ENCODE measurements around the gene ELAC2. TPM values are rescaled to one million over a fixed set of nuclear protein-coding genes. Genes with fewer than 3 reads are reported as not detected.

The ELAC2 gene
- total RNA-seq, 2 experiments from 2014 or later, result 51.6 to 53.3 TPM

DNA sequence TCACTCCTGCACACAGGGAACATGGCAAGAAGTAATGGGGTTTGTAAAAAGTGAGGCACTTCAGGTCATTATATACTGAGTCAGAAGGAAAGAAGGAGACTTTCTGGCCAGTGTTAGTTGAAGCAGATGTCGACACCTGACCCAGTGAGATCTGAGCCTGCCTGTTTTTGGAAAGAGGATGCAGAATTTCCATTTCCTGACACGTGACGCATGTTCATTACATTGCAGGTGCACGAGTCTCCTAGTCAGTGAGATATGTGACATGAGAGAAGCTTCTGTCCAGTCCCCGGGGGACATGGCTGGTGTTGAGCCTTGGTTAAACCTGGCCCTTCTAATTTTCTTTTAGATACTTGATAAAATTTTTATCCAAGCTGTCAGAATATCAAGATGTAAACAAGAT, 62.3 kb downstream of the ELAC2 start:
- CTCF ChIA-PET, result no interaction called here
- Histone ChIP-seq H3K9me3 (ENCODE audit: control insufficient read depth in 1 of 2, insufficient read depth in 1 of 2, low read length in 2 of 2) (peaks cover 0 to 14% of the 10 kb centered on the region in 2 experiments), H3K4me1 (ENCODE audit: insufficient read depth, low read length) (no peaks in the 10 kb centered on the region), H3K4me3 (ENCODE audit: low read length) (no peak overlapping the region), H3K27ac (ENCODE audit: low read depth in 1 of 2, low read length in 2 of 2) (no peak overlapping the region), H3K36me3 (ENCODE audit: insufficient read depth, low read length) (no peaks in the 10 kb centered on the region), H3K27me3 (ENCODE audit: control insufficient read depth in 1 of 2, insufficient read depth in 2 of 2, low read length in 2 of 2) (no peaks in the 10 kb centered on the region)
- no peaks in the 10 kb centered on the region for H3K4me1 Mint-ChIP-seq (ENCODE audit: low read depth)
- intact Hi-C loops (cut with DNase I, micrococcal nuclease), result no loop called here
- TF ChIP-seq, protein P1, sequence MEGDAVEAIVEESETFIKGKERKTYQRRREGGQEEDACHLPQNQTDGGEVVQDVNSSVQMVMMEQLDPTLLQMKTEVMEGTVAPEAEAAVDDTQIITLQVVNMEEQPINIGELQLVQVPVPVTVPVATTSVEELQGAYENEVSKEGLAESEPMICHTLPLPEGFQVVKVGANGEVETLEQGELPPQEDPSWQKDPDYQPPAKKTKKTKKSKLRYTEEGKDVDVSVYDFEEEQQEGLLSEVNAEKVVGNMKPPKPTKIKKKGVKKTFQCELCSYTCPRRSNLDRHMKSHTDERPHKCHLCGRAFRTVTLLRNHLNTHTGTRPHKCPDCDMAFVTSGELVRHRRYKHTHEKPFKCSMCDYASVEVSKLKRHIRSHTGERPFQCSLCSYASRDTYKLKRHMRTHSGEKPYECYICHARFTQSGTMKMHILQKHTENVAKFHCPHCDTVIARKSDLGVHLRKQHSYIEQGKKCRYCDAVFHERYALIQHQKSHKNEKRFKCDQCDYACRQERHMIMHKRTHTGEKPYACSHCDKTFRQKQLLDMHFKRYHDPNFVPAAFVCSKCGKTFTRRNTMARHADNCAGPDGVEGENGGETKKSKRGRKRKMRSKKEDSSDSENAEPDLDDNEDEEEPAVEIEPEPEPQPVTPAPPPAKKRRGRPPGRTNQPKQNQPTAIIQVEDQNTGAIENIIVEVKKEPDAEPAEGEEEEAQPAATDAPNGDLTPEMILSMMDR (IDR thresholded peaks at IDR 0.05), result no peak
- DNase-seq, result no peak
- no peak overlapping the region for H3K4me3 Mint-ChIP-seq
- no peaks in the 10 kb centered on the region for H3K27me3 Mint-ChIP-seq
- H3K27ac Mint-ChIP-seq, result no peak overlapping the region
- no peaks in the 10 kb centered on the region for H3K36me3 Mint-ChIP-seq (ENCODE audit: low read depth)
- ATAC-seq (ENCODE audit: poor library complexity), result no peak
- peaks cover 3% of the 10 kb centered on the region for H3K9me3 Mint-ChIP-seq
- POLR2A ChIA-PET, result no interaction called here

DNA sequence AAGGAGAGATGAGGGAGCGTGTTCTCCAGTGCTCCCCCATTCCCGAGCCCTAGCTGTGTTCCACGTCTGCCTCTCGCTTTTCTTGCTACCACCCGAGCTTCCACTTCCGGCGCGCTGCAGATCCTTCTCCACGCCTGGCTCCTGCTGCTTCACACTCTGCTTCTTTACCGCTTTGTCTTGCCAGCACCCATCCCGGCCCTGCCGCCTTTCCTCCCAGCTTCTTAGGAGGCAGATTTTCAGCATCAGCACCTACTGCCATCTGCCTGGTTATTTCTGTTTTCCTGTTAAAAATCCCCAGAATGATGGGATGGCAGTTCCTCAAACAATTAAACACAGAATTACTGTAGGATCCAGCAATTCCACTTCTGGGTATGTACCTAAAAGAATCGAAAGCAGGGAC, 64.7 kb downstream of the ELAC2 start:
- intact Hi-C loops (cut with DNase I, micrococcal nuclease), result no loop called here
- H3K9me3 ChIP-seq (ENCODE audit: control insufficient read depth in 1 of 2, insufficient read depth in 1 of 2, low read length in 2 of 2), result peaks cover 0 to 9% of the 10 kb centered on the region in 2 experiments
- no peaks in the 10 kb centered on the region for H3K4me1 ChIP-seq (ENCODE audit: insufficient read depth, low read length)
- no peak overlapping the region for H3K27ac ChIP-seq (ENCODE audit: low read depth in 1 of 2, low read length in 2 of 2)
- H3K4me3 Mint-ChIP-seq, result no peak overlapping the region
- no peak overlapping the region for H3K27ac Mint-ChIP-seq
- no peaks in the 10 kb centered on the region for H3K36me3 Mint-ChIP-seq (ENCODE audit: low read depth)
- no peaks in the 10 kb centered on the region for H3K36me3 ChIP-seq (ENCODE audit: insufficient read depth, low read length)
- DNase-seq, result no peak
- no peaks in the 10 kb centered on the region for H3K27me3 ChIP-seq (ENCODE audit: control insufficient read depth in 1 of 2, insufficient read depth in 2 of 2, low read length in 2 of 2)
- peaks cover 3% of the 10 kb centered on the region for H3K9me3 Mint-ChIP-seq
- ChIA-PET POLR2A (no interaction called here), CTCF (no interaction called here)
- H3K4me1 Mint-ChIP-seq (ENCODE audit: low read depth), result no peaks in the 10 kb centered on the region
- ATAC-seq (ENCODE audit: poor library complexity), result no peak
- H3K27me3 Mint-ChIP-seq, result peaks cover 3% of the 10 kb centered on the region
- H3K4me3 ChIP-seq (ENCODE audit: low read length), result no peak overlapping the region
- TF ChIP-seq, protein P1 (IDR thresholded peaks at IDR 0.05), result no peak

DNA sequence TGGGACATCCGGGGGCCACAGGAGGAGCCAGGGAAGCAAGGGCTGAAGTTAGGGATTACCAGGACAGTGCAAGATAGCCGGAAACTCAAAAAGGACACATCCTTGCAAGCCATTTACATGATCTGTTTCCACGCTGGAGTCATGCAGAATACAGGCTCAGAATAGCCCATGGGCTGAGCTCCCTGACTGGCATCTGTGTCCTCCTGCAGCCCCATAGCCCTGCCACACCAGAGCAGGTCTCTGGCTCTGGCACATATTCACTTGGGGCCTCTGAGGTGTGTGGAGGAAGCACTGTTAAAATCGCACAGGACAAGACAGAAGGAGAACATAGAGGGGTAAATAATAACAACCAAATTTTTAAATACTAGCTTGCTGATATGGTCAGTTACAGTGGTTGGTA, 65.8 kb downstream of the ELAC2 start:
- Mint-ChIP-seq H3K27me3 (peaks cover 4% of the 10 kb centered on the region), H3K9me3 (no peaks in the 10 kb centered on the region), H3K36me3 (ENCODE audit: low read depth) (no peaks in the 10 kb centered on the region), H3K27ac (no peak overlapping the region), H3K4me1 (ENCODE audit: low read depth) (no peaks in the 10 kb centered on the region), H3K4me3 (no peak overlapping the region)
- CTCF ChIA-PET, result interaction anchor here (0.6 kb wide), 1 partner anchor 18 kb away, joined by 3 read pairs; no protein-coding TSS in a partner anchor
- TF ChIP-seq, protein P1 (IDR thresholded peaks at IDR 0.05), result no peak
- Histone ChIP-seq H3K4me3 (ENCODE audit: low read length) (no peak overlapping the region), H3K9me3 (ENCODE audit: control insufficient read depth in 1 of 2, insufficient read depth in 1 of 2, low read length in 2 of 2) (peaks cover 0 to 12% of the 10 kb centered on the region in 2 experiments), H3K36me3 (ENCODE audit: insufficient read depth, low read length) (no peaks in the 10 kb centered on the region), H3K27me3 (ENCODE audit: control insufficient read depth in 1 of 2, insufficient read depth in 2 of 2, low read length in 2 of 2) (no peaks in the 10 kb centered on the region), H3K27ac (ENCODE audit: low read depth in 1 of 2, low read length in 2 of 2) (no peak overlapping the region), H3K4me1 (ENCODE audit: insufficient read depth, low read length) (no peaks in the 10 kb centered on the region)
- DNase-seq (no peak), ATAC-seq (ENCODE audit: poor library complexity) (no peak)
- POLR2A ChIA-PET, result no interaction called here
- intact Hi-C loops (cut with DNase I, micrococcal nuclease), result no loop called here
